Transverse colon (tissue), 4 donors: ENCODE measurements around the gene ARHGAP44.

ENCODE experiments used
- EP300 ChIP-seq: sonication (generic); formaldehyde crosslinking; IDR thresholded peaks from one replicate; pipeline ENCODE4 v1.6.1; 2017; ENCODE audit warnings: antibody characterized with exemption, low read depth
- POLR2A ChIP-seq: fragments of 450-650 bp; IDR thresholded peaks from one replicate; pipeline ENCODE4 v1.6.1; 2016; ENCODE audit warnings: antibody characterized with exemption, mild to moderate bottlenecking, moderate library complexity
- POLR2AphosphoS5 ChIP-seq, 3 donors: sonication (generic); formaldehyde crosslinking; IDR thresholded peaks; one replicate each; pipeline ENCODE4 v1.6.1; 2016; ENCODE audit warnings: antibody characterized with exemption in 3 of 3
- TF ChIP-seq, protein P1 (sequence below), 5 experiments: fragments of 200-600 bp in 3 of 5; fragments of 450-650 bp in 2 of 5; sonication (generic) in 3 of 5; IDR thresholded peaks; 1 replicate in 2 of 5; 2 replicates in 3 of 5; pipeline ENCODE4 v1.5.1; 2016 to 2017; ENCODE audit warnings: antibody characterized with exemption in 5 of 5, inconsistent platforms in 3 of 5, mild to moderate bottlenecking in 2 of 5, moderate library complexity in 1 of 5

DNA sequence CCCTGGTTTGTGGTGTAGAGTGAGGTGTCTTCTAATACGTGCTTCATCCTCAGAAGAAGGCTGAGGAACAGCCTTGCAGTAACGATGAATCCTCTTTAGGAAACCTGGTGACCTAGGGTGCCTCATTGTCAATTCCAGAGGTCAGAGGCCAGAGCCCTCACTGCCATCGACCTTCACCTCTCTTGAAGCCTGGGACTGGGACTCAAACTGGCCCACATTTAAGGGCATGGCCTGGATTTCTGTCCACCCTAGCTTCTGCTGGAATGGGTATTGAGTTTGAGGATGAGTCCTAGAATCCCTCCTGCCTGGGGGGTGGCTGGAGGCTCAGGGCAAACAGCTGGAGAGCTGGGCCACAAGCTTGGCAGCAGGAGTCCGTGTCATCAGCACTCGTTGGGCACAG lies 189.9 kb downstream of the ARHGAP44 start:
- TF ChIP-seq, protein P1, sequence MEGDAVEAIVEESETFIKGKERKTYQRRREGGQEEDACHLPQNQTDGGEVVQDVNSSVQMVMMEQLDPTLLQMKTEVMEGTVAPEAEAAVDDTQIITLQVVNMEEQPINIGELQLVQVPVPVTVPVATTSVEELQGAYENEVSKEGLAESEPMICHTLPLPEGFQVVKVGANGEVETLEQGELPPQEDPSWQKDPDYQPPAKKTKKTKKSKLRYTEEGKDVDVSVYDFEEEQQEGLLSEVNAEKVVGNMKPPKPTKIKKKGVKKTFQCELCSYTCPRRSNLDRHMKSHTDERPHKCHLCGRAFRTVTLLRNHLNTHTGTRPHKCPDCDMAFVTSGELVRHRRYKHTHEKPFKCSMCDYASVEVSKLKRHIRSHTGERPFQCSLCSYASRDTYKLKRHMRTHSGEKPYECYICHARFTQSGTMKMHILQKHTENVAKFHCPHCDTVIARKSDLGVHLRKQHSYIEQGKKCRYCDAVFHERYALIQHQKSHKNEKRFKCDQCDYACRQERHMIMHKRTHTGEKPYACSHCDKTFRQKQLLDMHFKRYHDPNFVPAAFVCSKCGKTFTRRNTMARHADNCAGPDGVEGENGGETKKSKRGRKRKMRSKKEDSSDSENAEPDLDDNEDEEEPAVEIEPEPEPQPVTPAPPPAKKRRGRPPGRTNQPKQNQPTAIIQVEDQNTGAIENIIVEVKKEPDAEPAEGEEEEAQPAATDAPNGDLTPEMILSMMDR (IDR thresholded peaks at IDR 0.05) = no peak
- TF ChIP-seq POLR2A (no peak), EP300 (no peak), POLR2AphosphoS5 (IDR thresholded peaks at IDR 0.05) (no peak)
